Motor neuron (in vitro differentiated cells): ENCODE measurements around the gene ARHGAP21. TPM values are rescaled to one million over a fixed set of nuclear protein-coding genes. Genes with fewer than 3 reads are reported as not detected.

Source experiments
- ATAC-seq, 8 experiments: fragments of 200-7000 bp; cut with Tn5 transposase; replicated peaks in 6 of 8; 2 replicates each; pipeline ENCODE4 v1.8.0; 2021; ENCODE audit warnings: mild to moderate bottlenecking in 8 of 8, moderate library complexity in 8 of 8
- H3K27ac ChIP-seq, 2 donors: fragments of 250-450 bp; sonication (Bioruptor Pico); 2 replicates each; pipeline ENCODE4 v1.9.0; 2021; ENCODE audit warnings: antibody characterized with exemption in 2 of 2, mild to moderate bottlenecking in 2 of 2, moderate library complexity in 1 of 2
- H3K4me1 ChIP-seq, 2 donors: fragments of 250-450 bp; sonication (Bioruptor Pico); replicated peaks in 1 of 2; 2 replicates each; pipeline ENCODE4 v1.6.1; 2021; ENCODE audit warnings: antibody characterized with exemption in 2 of 2, mild to moderate bottlenecking in 2 of 2, moderate library complexity in 1 of 2
- H3K4me3 ChIP-seq, 5 donors: fragments of 250-450 bp; sonication (Bioruptor Pico); 2 replicates each; pipeline ENCODE4 v1.9.0; 2021; ENCODE audit warnings: antibody characterized with exemption in 5 of 5, mild to moderate bottlenecking in 5 of 5, moderate library complexity in 4 of 5
- WGBS, 10 experiments: fragments of 450-650 bp; shearing (Covaris generic); methylation state at CpG; one replicate each; pipeline ENCODE4 v1.0.0; 2022; 5-methylcytosine and 5-hydroxymethylcytosine counted together
- in situ Hi-C, 9 experiments: fragments of 400-800 bp; cut with MboI; loops; one replicate each; pipeline ENCODE4 v1.15.0; 2021; ENCODE audit warnings: low sequenced_read_pairs in 9 of 9, low pct_unique_long_range_greater_than_20kb in 2 of 9; ENCODE audit not compliant: unreplicated experiment in 9 of 9
- total RNA-seq, 8 experiments: library from RNA; unstranded; fragments of 300-600 nt; gene quantifications; 2 replicates each; pipeline versions ENCODE4 v1.2.3 to v1.2.4, GENCODE V29; 2022

ARHGAP21 gene
- total RNA-seq, 8 experiments from 2014 or later: 73.0 to 94.1 (median 83.2) TPM

GRCh38 chr10:24571870-24572450, 151.7 kb downstream of the ARHGAP21 start:
- WGBS, 10 experiments: 50 to 95% (median 83%) methylated on average over 1 to 5 of the region's 7 CpGs; no CpG with 5 or more reads in 2 of the 10 experiments
- Histone ChIP-seq H3K27ac (no peak overlapping the region), H3K4me1 (no peaks in the 10 kb centered on the region), H3K4me3 (no peak overlapping the region)
- in situ Hi-C loops: loop anchor here in 1 of 9 experiments (25.0 kb wide), 1 partner anchor 1410 kb away; no protein-coding TSS in a partner anchor
- ATAC-seq: no peak

GRCh38 chr10:24570658-24571426, 152.8 kb downstream of the ARHGAP21 start:
- no peak overlapping the region for H3K27ac ChIP-seq
- no peaks in the 10 kb centered on the region for H3K4me1 ChIP-seq
- WGBS, 10 experiments: 0 to 90% (median 78%) methylated on average over 1 to 8 of the region's 9 CpGs; no CpG with 5 or more reads in 2 of the 10 experiments
- H3K4me3 ChIP-seq: no peak overlapping the region
- in situ Hi-C loops: loop anchor here in 1 of 9 experiments (25.0 kb wide), 1 partner anchor 1409 kb away; no protein-coding TSS in a partner anchor
- ATAC-seq: no peak

DNA sequence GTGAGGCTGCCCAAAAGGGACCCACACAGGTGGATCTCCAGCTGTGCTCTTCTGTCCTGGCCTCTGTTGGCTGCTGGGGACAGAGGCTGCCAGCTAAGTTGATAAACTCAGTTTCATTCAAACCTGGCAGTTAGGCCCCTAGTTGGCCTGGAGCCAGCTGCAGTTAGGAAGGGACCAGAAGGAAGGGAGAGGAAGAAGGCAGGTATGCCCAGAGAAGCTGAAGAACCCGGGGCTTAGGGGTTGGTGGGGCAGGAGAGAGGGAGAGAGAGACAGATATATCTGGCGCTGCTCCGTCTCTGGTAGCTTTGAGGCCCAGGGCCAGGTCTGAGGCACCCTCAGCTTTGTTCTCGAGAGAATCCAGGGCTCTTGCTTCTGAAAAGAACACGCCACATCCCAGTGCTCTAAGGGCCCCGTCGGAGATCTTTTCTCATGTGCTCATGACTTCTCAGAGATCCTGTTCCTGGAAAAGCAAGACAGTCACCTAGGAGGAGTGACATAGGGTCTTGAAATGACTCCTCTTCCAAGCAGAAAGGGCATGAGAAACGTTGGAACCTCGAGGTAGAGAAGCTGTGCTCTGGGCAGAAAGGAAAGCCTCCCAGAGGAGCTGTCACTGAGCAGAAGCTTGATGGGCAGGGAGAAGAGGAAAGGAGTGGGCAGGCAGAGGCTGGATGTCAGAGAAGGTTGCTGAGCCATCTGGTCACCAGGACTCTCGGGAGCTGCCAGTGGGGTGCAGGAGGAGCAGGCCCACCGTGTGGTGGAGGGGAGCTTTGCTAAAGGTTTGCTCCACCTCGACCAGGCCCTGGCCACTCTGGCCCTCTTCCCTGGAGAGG, 153.6 kb downstream of the ARHGAP21 start:
- Histone ChIP-seq H3K4me3 (no peak overlapping the region), H3K27ac (no peak overlapping the region), H3K4me1 (no peaks in the 10 kb centered on the region)
- 0 to 100% (median 57%) methylated on average over 1 to 8 of the region's 12 CpGs; no CpG with 5 or more reads in 3 of the 10 experiments for WGBS, 10 experiments
- no peak for ATAC-seq
- in situ Hi-C loops: loop anchor here in 1 of 9 experiments (25.0 kb wide), 1 partner anchor 1408 kb away; no protein-coding TSS in a partner anchor

DNA sequence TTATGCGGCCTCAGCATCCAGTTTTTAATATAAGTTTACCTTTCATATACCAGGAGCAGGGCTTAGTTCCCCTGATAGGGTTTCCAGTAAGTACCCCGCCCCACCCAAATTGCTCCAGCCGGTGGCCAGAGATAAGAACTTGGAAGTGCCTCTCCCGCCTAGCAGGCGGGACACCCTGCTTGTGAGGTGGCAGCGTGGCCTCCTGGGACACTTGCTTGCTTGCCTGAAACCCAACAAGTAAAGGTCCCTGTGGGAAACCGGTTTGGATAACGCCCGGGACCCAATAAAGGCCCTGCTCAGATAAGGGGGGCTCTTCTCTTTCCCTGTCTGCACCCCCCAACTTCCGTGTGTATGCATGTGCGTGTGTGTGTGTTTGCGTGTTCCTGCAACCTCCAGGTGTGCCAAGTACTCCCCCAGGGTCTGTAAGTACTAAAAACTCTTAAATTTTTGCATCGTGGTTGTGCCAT, 154.3 kb downstream of the ARHGAP21 start:
- Histone ChIP-seq H3K4me1 (no peaks in the 10 kb centered on the region), H3K27ac (no peak overlapping the region), H3K4me3 (no peak overlapping the region)
- in situ Hi-C loops: loop anchor here in 1 of 9 experiments (25.0 kb wide), 1 partner anchor 1407 kb away; no protein-coding TSS in a partner anchor
- no peak for ATAC-seq
- 58 to 100% (median 90%) methylated on average over 1 to 9 of the region's 13 CpGs; no CpG with 5 or more reads in 1 of the 10 experiments for WGBS, 10 experiments

- WGBS, 10 experiments: 0 to 100% (median 57%) methylated on average over 1 to 4 of the region's 4 CpGs; no CpG with 5 or more reads in 4 of the 10 experiments
- in situ Hi-C loops: loop anchor here in 1 of 9 experiments (25.0 kb wide), 1 partner anchor 1406 kb away; no protein-coding TSS in a partner anchor
- no peak for ATAC-seq
These were observed 155.6 kb downstream of the ARHGAP21 start for GRCh38 chr10:24568042-24568441.

GRCh38 chr10:24561453-24561852, 162.2 kb downstream of the ARHGAP21 start:
- ATAC-seq: peak in 2 of 8 experiments; percentile 40 to 43
- no peak overlapping the region for H3K27ac ChIP-seq
- WGBS, 10 experiments: 30 to 100% (median 50%) methylated on average over 1 to 3 of the region's 3 CpGs; no CpG with 5 or more reads in 1 of the 10 experiments
- no peak overlapping the region for H3K4me3 ChIP-seq
- in situ Hi-C loops: loop anchor here in 1 of 9 experiments (25.0 kb wide), 1 partner anchor 1399 kb away; no protein-coding TSS in a partner anchor
- peaks cover 0 to 4% of the 10 kb centered on the region in 2 donors for H3K4me1 ChIP-seq

More at GRCh38 chr10:24568042-24568441, 155.6 kb downstream of the ARHGAP21 start:
- Histone ChIP-seq H3K4me3 (no peak overlapping the region), H3K27ac (no peak overlapping the region), H3K4me1 (no peaks in the 10 kb centered on the region)

DNA sequence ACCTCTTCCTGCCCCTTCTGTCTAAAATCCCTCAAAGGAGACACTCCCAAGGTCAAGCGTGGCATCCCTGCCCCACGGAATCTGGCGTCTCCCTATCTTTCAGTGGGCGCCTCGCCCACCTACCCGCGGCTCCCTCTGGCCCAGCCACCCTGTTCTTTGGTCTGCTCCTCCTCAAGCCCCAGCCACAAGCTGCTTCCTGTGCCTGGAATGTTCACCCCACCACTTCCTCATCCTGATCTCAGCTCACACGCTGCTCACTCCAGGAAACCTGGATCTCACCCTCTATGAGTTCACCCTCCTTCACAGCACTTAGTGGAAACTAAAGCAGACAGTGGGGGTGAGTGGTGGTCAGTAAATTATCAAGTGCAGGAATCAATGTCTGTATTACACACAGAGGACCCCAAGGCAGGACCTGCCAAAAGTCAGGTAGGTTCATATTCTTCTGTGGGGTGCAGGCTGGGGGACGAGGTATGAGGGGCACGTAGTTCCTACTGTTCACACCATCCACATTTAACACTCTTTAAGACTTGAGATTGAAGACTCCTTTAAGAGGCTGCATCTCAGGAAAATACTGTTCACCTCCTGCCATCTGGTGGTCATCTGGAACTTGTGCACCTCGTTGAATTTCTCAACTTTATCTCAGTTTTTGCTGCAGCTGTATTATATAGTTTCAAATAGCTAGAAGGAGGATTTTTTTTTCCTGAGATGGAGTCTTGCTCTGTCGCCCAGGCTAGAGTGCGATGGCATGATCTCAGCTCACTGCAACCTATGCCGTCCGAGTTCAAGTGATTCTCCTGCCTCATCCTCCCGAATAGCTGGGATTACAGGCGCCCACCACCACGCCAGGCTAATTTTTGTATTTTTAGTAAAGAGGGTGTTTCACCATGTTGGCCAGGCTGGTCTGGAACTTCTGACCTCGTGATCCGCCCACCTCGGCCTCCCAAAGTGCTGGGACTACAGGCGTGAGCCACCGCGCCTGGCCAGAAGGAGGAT, 166.6 kb downstream of the ARHGAP21 start:
- H3K4me1 ChIP-seq: peaks cover 0 to 4% of the 10 kb centered on the region in 2 donors
- in situ Hi-C loops: loop anchor here in 1 of 9 experiments (25.0 kb wide), 1 partner anchor 1395 kb away; no protein-coding TSS in a partner anchor
- ATAC-seq: peak in 7 of 8 experiments; percentile 30 to 77 (median 64)
- WGBS, 10 experiments: 18 to 90% (median 57%) methylated on average over 4 to 18 of the region's 24 CpGs
- no peak overlapping the region for H3K27ac ChIP-seq
- no peak overlapping the region for H3K4me3 ChIP-seq

- in situ Hi-C loops: loop anchor here in 1 of 9 experiments (25.0 kb wide), 1 partner anchor 1394 kb away; no protein-coding TSS in a partner anchor
- Histone ChIP-seq H3K4me1 (peaks cover 0 to 4% of the 10 kb centered on the region in 2 donors), H3K4me3 (no peak overlapping the region), H3K27ac (no peak overlapping the region)
- WGBS, 10 experiments: 0 to 100% (median 100%) methylated on average over 1 to 3 of the region's 4 CpGs; no CpG with 5 or more reads in 3 of the 10 experiments
- ATAC-seq: no peak
These were observed 167.4 kb downstream of the ARHGAP21 start for GRCh38 chr10:24556126-24556749.

GRCh38 chr10:24554036-24554435, 169.7 kb downstream of the ARHGAP21 start:
- ATAC-seq: no peak
- WGBS, 10 experiments: 43 to 100% (median 86%) methylated on average over 1 to 3 of the region's 7 CpGs; no CpG with 5 or more reads in 4 of the 10 experiments
- H3K4me3 ChIP-seq: no peak overlapping the region
- peaks cover 0 to 4% of the 10 kb centered on the region in 2 donors for H3K4me1 ChIP-seq
- in situ Hi-C loops: loop anchor here in 1 of 9 experiments (25.0 kb wide), 1 partner anchor 1392 kb away; no protein-coding TSS in a partner anchor
- no peak overlapping the region for H3K27ac ChIP-seq

GRCh38 chr10:24553051-24553612, 170.6 kb downstream of the ARHGAP21 start:
- Histone ChIP-seq H3K27ac (no peak overlapping the region), H3K4me1 (peaks cover 0 to 4% of the 10 kb centered on the region in 2 donors), H3K4me3 (no peak overlapping the region)
- in situ Hi-C loops: loop anchor here in 1 of 9 experiments (25.0 kb wide), 1 partner anchor 1391 kb away; no protein-coding TSS in a partner anchor
- ATAC-seq: no peak
- WGBS, 10 experiments: 37 to 90% (median 70%) methylated on average over 1 to 6 of the region's 10 CpGs; no CpG with 5 or more reads in 2 of the 10 experiments
